SHP77 (cell line): ENCODE measurements around the gene TMEM184A.

Source experiments
- DNase-seq, 2 experiments: peaks; one replicate each; lab custom pipeline; 2025; lab: John Stamatoyannopoulos, UW

Gene TMEM184A

DNA sequence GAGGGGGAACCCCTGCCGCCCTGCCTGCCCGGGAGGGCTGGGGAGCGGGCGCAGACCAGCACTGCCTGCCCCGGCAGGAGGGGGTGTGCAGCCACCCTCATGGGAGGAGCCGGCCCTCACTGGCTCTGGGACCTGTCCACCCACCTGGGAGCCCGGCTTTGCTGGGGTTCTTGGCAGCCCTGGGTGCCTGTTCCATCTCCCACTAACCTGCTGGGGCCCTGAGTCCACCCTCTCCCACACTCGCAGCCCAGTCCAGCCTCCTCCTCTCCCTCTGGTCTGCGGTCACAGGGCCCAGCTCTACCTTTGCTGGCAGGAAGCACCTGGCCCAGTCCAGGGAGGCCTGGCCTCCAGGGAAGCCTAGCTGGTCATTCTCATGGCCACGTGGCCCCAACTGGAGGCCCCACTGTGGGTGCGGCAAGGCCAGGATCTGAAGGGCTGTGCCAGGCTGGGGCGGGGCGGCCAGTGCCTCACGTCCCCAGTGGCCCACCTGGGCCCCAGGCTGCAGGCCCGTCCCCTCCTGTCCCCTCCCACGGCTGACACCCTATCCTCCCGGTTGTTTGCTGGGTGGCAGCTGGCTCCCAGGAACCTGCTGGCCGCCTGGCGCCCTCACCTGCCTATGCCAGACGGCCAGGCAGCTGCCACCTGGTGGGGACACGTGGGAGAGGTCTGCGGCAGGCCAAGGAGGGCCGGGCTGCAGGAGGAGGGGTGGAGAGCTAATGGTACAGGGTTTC, at the start of gene TMEM184A:
Gene TMEM184A, minus strand, starts transcription at position 393 of the 731 bp plus-strand sequence. CDS start 721 bp downstream, outside the sequence.
- DNase-seq: peak; percentile 98 to 99

DNA sequence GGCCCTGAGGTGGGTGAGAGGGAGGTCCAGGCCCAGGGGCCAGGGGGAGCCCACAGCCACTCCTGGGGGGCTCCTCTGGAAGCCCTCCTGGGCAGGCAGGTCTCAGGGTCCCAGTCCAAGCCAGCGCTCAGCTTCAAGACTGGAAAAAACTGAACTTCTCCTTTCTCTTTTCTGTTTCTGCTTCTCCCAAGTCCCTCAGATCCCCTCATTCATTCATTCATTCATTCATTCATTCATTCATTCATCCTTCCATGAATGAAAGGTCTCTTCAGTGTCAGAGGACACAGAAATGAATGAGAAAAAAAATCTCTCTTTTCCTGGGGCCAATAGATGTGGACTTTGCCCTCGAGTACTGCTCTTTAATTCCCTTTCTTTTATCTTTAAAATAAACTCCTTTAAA, 48.4 kb upstream of the TMEM184A start:
- no peak for DNase-seq

DNA sequence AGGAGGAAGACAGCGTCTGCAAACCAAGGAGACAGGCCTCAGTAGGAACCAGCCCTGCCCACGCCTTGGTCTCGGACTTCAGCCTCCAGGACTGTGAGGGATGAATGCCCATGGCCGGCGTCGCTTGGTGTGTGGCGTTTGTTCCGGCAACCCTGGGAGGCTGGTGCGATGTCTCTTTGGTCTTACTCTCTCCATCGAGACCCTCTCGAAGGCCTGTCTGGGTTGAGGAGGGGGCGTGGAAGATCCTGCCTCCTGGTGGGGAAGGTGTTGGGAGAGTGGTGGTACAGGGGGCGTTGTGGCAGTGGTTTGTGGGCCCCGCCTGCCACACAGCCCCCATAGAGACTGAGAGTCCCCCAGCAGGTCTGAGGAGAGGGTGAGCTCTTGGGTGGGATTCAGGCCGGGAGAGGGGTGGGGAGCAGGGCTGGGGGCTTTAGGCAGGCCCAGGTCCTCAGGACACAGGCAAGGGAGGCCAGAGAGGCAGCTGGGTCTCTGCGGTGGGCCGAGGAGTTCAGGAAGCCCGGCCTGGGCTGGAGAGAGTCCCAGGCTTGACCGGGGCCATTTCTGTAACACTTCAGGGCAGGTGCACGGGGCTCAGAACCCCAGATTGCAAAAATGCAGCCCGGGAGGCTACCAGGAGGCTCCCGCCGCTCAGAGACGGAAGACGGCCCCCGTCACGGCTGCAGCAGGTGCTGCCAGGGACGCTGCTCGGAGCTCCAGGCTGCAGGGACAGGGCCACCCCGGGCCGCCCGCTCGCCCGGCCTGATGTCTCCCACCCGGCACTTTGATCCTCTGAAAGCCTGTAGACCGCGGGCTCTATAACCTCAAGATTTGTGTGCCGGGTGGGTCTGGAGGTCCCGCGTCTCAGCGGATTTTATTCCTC, 47.6 kb upstream of the TMEM184A start:
- peak; percentile 14 to 47 for DNase-seq

DNA sequence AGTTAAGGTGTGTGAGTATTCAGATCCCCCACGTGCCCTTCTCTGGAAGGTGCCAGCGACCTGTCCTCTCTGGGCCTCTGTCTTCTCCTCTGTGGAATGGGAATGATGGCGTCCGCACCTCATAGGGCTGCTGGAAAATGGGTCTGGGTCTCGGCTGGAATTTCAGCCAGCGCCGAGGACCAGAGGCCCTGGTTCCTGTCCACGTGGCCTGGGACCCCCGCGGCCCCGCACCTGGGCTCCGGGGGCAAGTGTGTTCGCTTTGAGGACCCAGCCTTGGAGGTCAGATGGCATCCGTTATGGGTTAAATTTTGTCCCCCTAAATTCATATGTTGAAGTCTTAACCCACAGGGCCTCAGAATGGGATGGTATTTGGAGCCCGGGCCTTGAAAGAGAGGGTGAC, 46.4 kb upstream of the TMEM184A start:
- DNase-seq: no peak

DNA sequence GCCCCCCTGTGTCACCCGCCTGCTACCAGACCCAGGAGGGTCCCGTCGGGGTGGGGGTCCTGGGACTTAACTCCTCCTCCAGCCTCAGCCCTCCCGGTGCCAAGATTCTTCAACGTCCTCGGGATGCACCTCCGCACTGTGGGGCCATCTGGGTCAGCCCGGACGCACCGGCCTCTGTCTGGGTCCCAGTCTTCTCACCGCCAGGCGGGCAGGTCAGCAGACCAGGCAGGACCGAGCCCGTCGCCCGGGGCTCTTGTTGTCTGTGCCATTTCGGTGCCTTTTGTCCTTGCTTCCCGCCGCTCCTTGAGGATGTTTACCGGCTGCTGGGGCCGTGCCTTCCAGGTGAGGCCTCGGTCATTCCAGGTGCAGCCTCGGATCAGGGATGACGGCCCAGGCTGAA, 46.0 kb upstream of the TMEM184A start:
- DNase-seq: no peak

DNA sequence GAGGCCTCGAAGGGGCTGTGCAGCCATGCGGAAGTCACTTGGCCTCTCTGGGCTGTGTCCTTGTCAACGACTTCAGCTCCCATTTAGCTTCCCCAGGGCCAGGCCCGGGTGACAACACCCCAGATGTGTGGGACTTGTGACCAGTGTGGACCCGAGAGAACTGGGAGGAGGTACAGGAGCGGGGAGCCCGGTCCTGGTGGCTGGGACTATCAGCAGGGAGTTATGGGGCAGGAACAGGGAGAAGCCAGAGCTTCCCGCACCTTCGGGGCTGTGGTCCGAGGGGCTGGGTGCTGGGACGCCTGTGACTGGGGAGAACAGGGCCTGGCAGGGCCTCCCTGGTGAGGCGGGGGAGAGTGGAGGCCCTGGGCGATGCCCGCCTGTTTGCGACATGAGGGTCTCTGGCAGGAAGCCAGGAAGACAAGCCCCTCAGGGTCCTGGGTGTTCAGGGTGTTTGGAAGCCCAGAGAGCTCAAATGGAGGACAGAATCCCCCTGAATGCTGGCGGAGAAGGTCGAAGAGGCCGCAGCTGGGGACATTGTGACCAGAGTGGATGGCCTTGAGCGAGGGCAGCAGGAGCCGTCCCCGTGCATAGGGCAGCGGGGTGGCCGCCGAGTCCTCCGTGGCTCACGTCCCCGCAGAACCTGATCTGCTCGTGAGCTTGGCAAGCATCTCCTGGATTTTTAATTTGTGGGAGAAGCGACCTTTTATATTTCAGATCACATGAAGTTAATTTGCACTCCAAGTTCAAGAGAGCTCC, 43.8 kb upstream of the TMEM184A start:
- DNase-seq: no peak

DNA sequence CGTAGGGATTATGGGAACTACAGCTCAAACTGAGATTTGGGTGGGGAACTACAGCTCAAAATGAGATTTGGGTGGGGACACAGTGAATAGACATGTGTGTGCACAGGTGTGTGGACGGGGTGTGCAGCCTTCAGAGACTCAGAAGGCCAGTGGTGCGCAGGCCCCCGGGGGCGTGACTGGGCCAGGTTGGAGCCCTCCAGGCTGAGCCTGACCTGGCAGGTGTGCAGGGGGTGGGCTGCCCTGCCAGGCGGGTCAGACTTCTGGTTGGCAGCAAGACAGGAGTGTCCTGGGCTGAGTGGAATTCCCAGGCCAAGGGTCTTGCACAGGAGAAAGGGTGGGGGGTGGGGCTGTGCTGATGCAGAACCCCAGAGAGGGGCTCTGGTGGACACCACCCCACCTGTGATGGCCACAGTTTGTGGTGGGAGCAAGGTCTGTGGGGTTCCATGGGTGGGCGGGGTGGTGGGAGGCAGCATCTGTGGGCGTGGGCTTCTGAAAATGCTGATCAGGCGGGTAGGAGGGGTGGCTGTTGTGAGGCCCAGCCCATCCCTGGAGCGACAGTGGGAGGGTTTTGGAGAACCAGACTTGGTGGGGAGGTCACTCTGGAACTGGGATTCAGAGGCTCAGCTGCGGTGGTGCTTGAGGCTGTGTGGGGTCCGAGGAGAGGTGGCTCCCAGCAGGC, 43.1 kb upstream of the TMEM184A start:
- no peak for DNase-seq

DNA sequence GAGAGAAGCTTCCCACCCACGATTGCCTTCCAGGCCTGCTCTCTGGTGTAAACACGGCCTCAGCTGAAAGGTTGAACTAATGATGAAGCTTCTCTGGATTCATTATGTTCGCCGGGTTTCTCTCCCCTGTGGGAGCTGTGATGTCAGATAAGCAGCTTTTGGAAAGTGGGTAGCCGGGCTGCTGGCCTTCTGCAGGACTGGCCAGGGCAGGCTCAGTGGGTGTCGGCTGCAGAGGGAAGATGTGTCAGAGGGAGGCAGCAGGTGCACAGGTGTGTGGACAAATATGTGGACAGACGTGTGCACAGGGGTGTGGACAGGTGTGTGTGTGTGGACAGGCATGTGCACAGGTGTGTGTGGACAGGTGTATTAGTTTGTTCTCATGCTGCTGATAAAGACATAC, 42.3 kb upstream of the TMEM184A start:
- DNase-seq: no peak

DNA sequence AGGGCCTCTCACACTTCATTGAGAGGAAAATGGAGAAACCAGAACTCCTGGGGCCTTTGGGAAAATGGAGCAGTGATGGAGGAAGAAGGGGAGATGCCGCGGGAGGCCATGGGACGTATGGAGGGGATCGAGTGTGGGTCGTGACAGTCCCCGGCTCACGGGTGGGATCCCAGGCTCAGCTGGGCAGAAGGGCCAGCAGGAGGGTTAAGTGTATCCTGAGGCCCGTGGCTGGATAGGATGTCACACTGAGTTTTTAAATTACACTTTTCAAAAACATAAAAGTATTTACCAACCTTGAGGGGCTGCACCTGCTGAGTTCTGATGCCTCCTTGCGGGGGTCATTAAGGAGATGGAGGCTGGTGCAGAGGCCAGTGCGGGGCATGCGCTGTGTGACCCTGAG, 41.8 kb upstream of the TMEM184A start:
- no peak for DNase-seq

DNA sequence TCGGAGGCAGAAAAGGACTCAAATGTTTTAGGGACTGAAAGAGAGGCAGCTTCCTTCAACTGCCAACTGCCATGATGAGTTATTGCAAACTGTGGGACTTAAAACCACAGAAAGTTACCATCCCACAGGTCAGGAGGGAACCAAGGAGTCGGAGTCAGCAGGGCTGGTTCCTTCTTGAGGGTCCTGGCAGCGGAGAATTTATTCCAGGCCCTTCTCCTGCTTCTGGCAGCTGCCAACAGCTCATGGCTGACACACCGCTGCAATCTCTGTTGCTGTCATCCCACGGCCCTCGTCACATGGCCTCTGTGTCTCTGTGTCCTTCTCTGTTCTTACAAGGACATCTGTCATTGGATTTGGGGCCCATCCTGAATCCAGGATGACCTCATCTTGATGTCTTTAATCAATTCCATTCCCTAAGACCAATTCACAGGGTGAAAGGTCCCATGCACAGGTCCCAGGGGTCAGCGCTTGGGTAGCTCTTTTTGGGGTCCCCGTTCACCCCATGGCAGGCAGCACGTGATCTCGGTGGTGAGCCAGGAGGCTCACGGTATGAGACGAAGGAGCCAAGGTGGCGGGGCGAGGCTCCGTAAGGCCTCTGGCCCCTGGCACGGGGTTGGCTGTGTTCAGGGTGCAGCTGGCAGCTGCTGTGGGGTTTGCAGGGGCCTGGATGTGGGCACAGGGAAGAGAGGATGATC, 41.2 kb upstream of the TMEM184A start:
- DNase-seq: no peak

DNA sequence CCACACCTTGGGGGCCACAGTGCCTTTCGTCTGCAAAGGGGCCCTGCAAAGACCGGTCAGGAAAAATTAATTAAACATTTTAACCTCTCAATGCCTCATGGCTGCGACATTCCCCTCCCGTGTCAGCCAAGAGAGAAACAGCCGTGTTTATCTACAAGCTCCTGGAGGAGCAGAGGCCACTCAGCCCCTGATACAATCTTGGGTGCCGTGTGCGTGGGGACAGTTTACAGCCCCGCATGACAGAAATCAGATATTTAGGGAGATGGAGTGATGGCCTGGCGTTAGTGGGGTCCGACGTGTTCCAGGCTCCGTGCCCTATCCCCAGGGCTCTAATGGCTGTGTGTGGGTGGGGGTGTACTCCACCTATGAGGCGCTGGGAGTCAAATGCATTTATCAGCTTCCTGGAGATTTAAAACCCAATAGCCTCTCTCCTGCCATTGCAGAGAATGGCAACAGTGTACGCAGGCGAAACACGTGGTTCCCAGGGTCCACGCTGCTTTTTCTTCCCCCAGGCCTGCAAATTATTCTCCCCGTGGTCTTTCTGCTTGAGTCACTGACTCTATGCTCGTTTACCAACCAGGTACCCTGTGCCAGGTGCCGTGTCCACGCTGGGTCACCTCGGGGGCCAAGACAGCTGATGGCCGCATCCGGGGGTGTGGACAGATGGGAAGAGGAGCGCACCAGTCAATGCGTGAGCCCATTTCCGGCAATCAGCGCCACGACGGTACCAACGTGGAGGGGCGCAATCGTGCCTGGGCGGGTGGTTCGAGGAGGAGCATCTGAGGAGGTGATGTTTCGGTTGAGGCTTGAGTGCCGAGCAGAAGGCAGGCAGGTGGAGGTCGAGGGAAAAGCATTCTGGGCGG, 40.4 kb upstream of the TMEM184A start:
- DNase-seq: no peak

DNA sequence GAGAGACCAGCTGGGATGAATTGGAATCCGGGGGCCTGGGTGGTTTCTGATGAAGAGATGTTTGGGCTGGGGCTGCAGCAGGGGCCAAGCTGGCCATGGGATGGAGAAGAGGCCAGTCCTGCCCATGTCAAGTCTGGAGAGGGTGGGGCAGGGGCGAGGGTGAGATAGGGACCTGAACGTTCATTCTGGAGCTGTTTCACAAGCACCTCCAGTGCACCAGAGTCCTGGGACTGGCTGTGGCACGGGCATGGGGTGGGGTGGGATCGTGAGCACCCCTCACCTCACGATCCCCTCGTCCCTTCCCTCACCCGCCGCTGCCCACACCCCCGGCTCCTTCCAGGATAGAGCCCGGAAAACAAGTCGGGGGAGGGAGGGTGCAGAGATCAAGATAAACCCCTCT, 39.6 kb upstream of the TMEM184A start:
- no peak for DNase-seq

DNA sequence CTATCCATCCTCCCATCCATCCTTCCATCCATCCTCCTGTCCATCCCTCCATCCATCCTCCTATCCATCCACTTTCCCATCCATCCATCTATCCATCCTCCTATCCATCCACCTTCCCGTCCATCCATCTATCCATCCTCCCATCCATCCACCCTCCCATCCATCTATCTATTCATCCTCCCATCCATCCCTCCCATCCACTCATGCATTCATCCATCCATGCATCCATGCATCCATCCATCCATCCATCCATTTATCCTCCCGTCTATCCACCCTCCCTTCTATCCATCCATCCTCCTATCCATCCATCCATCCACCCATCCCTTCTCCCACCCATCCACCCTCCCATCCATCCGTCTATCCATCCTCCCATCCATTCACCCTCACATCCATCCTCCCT, 39.0 kb upstream of the TMEM184A start:
- no peak for DNase-seq

DNA sequence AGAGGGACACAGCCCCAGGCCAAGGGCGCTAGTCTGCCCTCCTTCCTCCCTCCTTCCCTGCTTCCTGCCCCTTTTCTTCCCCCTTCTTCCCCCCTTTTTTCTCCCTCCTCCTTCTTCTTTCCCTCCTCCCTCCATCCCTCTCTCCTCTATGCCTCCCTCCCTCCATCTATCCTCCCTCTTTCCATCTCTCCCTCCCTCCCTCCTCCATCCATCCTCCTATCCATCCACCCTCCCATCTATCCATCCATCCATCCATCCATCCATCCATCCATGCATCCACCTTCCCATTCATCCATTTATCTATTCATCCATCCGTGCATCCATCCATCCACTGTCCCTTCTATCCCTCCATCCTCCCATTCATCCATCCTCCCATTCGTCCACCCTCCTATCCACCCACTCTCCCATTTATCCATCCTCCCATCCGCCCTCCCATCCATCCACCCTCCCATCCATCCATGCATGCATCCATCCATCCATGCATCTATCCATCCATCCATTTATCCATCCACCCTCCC, 38.0 kb upstream of the TMEM184A start:
- no peak for DNase-seq

DNA sequence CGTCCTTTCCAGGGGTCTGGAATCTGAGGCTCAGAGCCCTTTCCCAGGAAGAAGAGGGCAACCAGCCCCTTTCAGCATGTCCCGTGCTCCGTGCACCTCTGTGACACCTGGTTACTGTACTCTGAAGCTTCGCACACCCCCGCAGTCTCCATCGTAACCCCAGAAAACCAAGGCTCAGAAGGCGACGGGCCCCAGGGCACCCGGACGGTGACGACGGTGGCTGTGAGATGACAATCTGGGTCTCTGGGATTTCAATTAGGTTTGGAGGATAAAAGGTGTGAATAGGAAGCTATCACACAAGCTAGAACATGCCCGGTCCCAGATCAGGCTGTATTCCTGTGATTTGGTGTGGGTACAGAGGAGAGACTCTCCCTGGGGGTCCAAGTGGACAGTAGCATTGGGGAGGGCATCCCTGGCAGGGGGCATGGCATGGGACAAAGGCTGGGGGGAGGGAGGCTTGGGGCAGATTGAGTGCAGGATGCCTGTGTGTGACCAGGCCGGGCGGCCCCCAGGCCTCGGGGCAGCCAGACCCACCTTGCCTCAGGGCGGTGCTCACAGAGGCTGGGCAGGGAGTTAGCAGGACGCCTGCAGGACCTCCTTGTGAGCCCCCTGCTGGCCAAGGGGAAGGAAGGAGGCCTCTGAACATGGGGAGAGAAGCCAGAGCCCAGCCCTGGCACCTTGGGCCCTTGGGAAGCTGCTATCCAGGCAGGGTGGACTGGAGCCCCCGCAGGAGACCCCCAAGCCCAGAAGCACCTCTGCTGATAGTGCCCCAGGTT, 37.3 kb upstream of the TMEM184A start:
- DNase-seq: peak; percentile 29 to 64

DNA sequence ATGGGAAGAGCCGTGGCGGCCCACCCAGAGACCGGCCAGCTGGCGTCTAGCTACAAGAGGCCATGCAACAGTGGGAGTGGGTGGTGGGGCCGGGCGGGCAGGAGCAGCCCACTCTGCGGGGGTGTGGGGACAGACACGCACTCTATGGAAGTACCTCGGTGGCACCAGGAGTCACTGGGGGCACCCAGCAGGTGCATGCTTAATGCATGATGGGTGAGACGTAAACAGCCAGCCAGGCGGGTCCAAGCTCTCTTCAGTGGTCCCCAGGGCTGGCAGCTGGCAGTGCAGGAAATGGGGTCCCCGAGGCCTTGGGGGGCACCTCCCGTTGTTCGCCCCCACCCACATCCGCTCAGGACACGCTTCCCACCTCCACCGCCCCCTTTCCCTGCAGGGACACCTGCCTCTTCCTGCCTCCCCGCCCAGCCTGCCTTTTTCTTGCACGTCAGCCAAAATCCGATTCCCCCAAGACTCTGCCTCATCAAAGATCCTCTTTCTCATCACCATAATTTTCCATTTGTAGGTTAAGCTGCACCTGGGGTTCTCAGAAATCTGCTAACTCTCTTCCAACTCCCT, 36.4 kb upstream of the TMEM184A start:
- no peak for DNase-seq

DNA sequence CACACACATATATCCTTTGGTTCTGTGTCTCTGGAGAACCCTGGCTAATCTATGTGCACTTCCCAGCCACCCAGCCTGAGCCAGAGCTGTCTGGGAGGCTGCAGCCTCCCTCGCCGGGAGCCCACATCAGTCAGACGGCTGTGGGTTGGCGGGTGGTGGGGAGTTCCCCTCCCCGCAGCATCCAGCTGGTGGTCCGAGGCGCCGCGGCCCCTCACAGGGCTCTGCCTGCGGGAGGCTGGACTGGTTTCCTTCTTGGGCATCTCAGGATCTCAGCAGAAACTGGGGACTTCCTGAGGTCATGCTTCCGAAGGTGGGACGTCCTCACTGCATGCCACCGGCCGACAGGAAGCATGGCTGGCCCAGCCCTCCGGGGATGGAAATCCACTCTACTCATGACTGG, 35.9 kb upstream of the TMEM184A start:
- DNase-seq: no peak

DNA sequence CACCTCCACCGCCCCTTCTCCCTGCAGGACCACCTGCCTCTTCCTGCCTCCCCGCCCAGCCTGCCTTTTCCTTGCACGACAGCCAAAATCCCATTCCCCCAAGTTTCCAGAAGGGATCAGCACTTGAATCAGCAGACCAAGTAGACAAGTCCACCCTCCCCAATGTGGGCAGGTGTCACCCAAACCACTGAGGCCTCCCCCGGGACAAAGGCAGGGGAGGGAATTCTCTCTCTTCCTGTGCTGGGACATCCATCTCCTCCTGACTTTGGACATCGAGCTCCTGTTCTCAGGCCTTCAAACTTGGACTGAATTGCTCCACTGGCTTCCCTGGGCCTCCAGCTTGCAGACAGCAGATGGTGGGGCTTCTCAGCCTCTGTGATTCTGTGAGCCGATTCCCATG, 35.4 kb upstream of the TMEM184A start:
- DNase-seq: no peak

DNA sequence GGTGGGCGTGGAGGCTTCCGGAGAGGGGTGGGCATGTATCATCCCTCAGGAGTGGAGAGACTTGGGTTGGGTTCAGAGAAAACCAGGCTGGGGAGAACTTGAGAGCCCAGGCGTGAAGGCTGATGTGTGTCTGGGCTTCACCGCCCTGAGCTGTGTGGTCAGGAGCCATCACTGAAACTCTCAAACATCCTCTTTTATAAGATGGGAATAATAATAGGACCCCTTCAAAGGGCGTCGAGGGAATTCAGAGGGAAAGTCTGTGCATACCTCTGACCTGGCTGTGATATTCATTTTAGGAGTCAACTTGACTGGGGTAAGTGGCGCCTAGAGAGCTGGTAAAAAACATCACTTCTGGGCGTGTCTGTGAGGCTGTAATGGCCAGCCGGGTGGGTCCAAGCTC, 34.9 kb upstream of the TMEM184A start:
- DNase-seq: no peak
